ENCODE results near the gene A4GALT.

- no peak for TF ChIP-seq EZH2phosphoT487 (IDR thresholded peaks at IDR 0.05; ENCODE audit: insufficient read depth, low read depth)
- no peak for TF ChIP-seq EZH2 (IDR thresholded peaks at IDR 0.05; ENCODE audit: insufficient read depth, poor library complexity, severe bottlenecking)
These were observed 65.0 kb downstream of the A4GALT start for GRCh38 chr22:42655693-42656092.
